ENCODE measurements around the gene NKAIN1.
"Not testable (repeated sequence)": the region's sequence is repeated elsewhere in the genome, so short reads cannot be mapped to it uniquely, and the experiment has no call there.

Gene NKAIN1

GRCh38 chr1:31264790-31265386, 25.2 kb upstream of the NKAIN1 start:
- TF ChIP-seq CTCF (conservative IDR thresholded peaks at IDR 0.05; ENCODE audit: low read depth): no peak
- ChIA-PET CTCF (no interaction called here), POLR2A (ENCODE audit: low non-redundant PET) (no interaction called here)
- H3K27ac ChIP-seq: no peak overlapping the region
- no peak for DNase-seq (ENCODE audit: low spot score)

- no peak for DNase-seq (ENCODE audit: low spot score)
- POLR2A ChIA-PET (ENCODE audit: low non-redundant PET): no interaction called here
- no peak for TF ChIP-seq CTCF (conservative IDR thresholded peaks at IDR 0.05; ENCODE audit: low read depth)
- CTCF ChIA-PET: no interaction called here
- no peak overlapping the region for H3K27ac ChIP-seq
Measured at GRCh38 chr1:31263408-31263807, 23.7 kb upstream of the NKAIN1 start.

GRCh38 chr1:31262393-31262792, 22.7 kb upstream of the NKAIN1 start:
- CTCF ChIA-PET; POLR2A ChIA-PET (ENCODE audit: low non-redundant PET): not testable (repeated sequence)

GRCh38 chr1:31261916-31262315, 22.2 kb upstream of the NKAIN1 start:
- no peak for TF ChIP-seq CTCF (conservative IDR thresholded peaks at IDR 0.05; ENCODE audit: low read depth)
- DNase-seq (ENCODE audit: low spot score): no peak
- CTCF ChIA-PET: no interaction called here
- H3K27ac ChIP-seq: no peak overlapping the region
- POLR2A ChIA-PET (ENCODE audit: low non-redundant PET): no interaction called here

More at GRCh38 chr1:31262393-31262792, 22.7 kb upstream of the NKAIN1 start:
- not testable (repeated sequence) for H3K27ac ChIP-seq; DNase-seq (ENCODE audit: low spot score)

GRCh38 chr1:31259746-31260145, 20.1 kb upstream of the NKAIN1 start:
- POLR2A ChIA-PET (ENCODE audit: low non-redundant PET): interaction anchor here (0.7 kb wide), 1 partner anchor 13 kb away, joined by 3 read pairs; no protein-coding TSS in a partner anchor
- no peak overlapping the region for H3K27ac ChIP-seq
- CTCF ChIA-PET: interaction anchor here (0.6 kb wide), 1 partner anchor 304 kb away, joined by 3 read pairs; no protein-coding TSS in a partner anchor

GRCh38 chr1:31258581-31258980, 18.9 kb upstream of the NKAIN1 start:
- no peak for TF ChIP-seq CTCF (conservative IDR thresholded peaks at IDR 0.05; ENCODE audit: low read depth)
- POLR2A ChIA-PET (ENCODE audit: low non-redundant PET): no interaction called here
- no peak overlapping the region for H3K27ac ChIP-seq
- CTCF ChIA-PET: interaction anchor here (0.6 kb wide), 1 partner anchor 16 kb away, joined by 3 read pairs; no protein-coding TSS in a partner anchor
- DNase-seq (ENCODE audit: low spot score): no peak

More at GRCh38 chr1:31259746-31260145, 20.1 kb upstream of the NKAIN1 start:
- TF ChIP-seq CTCF (conservative IDR thresholded peaks at IDR 0.05; ENCODE audit: low read depth): no peak
- DNase-seq (ENCODE audit: low spot score): no peak

GRCh38 chr1:31257213-31257612, 17.5 kb upstream of the NKAIN1 start:
- DNase-seq (ENCODE audit: low spot score): no peak
- POLR2A ChIA-PET (ENCODE audit: low non-redundant PET): no interaction called here

More at GRCh38 chr1:31257213-31257612, 17.5 kb upstream of the NKAIN1 start:
- CTCF ChIA-PET: no interaction called here
- H3K27ac ChIP-seq: no peak overlapping the region
- no peak for TF ChIP-seq CTCF (conservative IDR thresholded peaks at IDR 0.05; ENCODE audit: low read depth)

All from RWPE1 (cell line).